MM.1S (cell line): ENCODE measurements around the gene CD300H.

Experiments used
- EZH2 ChIP-seq: fragments of 300-600 bp; sonication (generic); optimal IDR thresholded peaks from 2 replicates; pipeline ENCODE3; 2017; ENCODE audit warnings: low read depth, mild to moderate bottlenecking, antibody characterized with exemption, low read length, mixed read lengths
- TF ChIP-seq, protein P1 (sequence below): fragments of 300-600 bp; sonication (generic); IDR thresholded peaks from 2 replicates; pipeline ENCODE4 v1.5.1; 2016; ENCODE audit warnings: antibody characterized with exemption, low read length, mixed read lengths

DNA sequence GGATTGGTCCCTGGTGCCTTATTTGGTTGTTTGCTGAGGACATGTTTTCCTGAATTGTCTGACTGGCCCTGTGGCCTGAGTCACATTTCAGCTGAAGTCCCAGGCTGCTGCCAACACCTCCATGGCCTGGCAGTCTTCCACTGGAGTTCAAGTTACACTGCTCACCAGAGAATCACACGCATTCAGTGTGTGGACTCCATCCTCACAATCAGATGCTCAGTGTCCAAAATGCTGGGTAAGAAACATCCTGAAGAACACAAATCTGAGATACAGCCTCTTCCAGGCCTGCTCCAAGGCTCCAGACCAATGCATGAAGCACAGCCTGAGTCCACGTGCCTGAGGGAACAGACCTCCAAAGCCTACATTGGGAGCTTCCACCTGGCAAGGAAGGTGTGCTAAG, 55.3 kb downstream of the CD300H start:
- TF ChIP-seq, protein P1, sequence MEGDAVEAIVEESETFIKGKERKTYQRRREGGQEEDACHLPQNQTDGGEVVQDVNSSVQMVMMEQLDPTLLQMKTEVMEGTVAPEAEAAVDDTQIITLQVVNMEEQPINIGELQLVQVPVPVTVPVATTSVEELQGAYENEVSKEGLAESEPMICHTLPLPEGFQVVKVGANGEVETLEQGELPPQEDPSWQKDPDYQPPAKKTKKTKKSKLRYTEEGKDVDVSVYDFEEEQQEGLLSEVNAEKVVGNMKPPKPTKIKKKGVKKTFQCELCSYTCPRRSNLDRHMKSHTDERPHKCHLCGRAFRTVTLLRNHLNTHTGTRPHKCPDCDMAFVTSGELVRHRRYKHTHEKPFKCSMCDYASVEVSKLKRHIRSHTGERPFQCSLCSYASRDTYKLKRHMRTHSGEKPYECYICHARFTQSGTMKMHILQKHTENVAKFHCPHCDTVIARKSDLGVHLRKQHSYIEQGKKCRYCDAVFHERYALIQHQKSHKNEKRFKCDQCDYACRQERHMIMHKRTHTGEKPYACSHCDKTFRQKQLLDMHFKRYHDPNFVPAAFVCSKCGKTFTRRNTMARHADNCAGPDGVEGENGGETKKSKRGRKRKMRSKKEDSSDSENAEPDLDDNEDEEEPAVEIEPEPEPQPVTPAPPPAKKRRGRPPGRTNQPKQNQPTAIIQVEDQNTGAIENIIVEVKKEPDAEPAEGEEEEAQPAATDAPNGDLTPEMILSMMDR = no peak
- TF ChIP-seq EZH2 = no peak
